LHCN-M2 (cell line): ENCODE data around the gene SATL1. TPM values are rescaled to one million over a fixed set of nuclear protein-coding genes. Genes with fewer than 3 reads are reported as not detected.
"Not testable (repeated sequence)": the region's sequence is repeated elsewhere in the genome, so short reads cannot be mapped to it uniquely, and the experiment has no call there.

Experiments
- DNase-seq: peaks from one replicate; pipeline ENCODE4 v3.0.0-alpha.2; 2012; ENCODE audit warnings: low read depth
- polyA plus RNA-seq: library from polyadenylated mRNA; unstranded; fragments of >200 nt; gene quantifications from one replicate; pipeline ENCODE4 v1.2.1, GENCODE V29; 2012; ENCODE audit warnings: missing spikeins
- total RNA-seq: library from RNA; depleted of rRNA; stranded (reverse); fragments of >200 nt; gene quantifications from 2 replicates; pipeline ENCODE4 v1.2.3, GENCODE V29; 2014; rRNA removed

SATL1 gene, protein sequence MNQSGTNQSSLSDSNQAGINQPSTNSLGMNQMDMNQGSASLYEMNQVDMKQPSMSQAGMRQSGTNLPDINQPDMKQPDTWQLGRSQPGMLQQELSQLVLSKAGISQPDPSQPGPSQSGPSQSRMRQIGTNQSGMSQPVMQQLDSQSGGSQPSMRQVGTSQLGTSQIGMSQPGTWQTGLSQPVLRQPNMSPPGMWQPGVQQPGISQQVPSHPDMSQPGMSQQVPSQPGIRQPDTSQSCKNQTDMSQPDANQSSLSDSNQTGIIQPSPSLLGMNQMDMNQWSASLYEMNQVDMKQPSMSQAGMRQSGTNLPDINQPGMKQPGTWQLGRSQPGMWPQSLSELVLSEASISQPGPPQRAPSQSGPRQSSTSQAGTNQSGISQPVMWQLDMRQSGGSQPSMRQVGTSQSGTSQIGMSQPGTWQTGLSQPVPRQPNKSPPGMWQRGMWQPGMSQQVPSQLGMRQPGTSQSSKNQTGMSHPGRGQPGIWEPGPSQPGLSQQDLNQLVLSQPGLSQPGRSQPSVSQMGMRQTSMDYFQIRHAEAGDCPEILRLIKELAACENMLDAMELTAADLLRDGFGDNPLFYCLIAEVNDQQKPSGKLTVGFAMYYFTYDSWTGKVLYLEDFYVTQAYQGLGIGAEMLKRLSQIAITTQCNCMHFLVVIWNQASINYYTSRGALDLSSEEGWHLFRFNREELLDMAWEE
- total RNA-seq, result not detected in 2 replicates
- not detected for polyA plus RNA-seq

DNA sequence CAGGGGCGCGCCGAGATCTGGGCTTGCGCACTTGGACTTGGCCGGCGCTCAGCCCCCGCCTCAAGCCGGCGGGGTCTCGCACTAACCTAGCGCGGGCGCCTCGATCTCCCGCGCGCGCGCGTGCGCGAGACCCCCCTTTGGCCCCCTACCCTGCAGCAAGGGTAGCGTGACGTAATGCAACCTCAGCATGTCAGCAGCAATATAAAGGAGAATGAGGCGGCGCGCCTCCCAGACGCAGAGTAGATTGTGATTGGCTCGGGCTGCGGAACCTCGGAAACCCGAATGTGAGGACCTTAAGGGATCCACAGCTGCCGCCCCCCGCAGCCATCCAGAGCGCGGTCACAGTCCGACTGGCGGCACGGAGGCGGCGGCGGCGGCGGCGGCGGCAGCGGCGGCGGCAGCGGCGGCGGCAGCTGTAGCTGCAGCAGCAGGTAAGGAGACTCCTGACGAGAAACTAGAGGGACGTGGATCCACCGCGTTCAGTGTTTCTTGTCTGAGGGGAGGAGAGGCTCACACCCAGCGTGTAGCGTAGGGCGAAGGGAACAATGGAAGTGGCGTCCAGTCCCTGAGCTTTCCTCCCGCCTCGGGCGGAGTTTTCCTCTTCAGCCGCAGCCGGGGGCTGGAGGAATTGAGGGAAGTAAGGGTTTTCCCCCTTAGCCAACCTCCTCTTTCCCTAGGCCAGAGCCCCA lies at the start of gene SATL1, which contains the start of gene ZNF711:
TSS of gene SATL1 (minus strand) at position 19 of the 689 bp plus-strand sequence. CDS start 134,811 bp downstream, outside the sequence.
TSS of gene ZNF711 (plus strand) at position 231 of the 689 bp plus-strand sequence. CDS start 3,582 bp downstream, outside the sequence.
- DNase-seq, result peak; percentile 45

DNA sequence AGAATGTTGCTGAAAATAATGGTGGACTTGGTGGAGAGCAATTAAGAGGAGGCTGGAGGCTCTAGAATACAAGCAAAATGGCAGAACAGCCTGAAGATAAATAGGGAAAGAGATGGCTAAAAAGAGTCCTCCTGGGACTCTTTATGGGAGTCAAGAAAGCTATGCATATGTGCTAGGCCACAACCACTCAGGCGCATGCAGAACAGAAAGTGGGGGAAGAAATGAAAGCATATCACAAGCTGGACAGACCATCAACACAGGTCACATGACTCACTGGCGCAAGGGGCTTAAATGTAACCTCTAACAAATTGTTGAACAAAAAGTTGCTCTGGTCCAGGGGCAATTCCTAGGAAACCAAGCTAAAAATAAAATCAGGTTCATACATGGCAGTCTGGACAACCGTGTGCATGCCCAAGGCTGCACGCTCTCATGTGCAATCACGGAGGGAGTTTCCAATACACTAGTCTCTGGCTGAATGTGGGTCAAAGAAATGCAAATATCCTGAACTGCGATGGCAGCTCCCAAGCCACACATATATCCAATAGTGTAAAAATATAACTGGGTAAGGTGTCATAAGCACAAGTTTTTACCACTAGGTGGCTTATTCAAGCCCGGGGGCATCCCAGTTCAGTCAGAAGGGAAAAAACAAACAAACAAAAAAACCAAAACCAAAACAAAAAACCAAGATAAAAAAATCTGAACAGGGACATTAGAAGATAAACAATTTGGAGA lies 45.6 kb upstream of the SATL1 start:
- DNase-seq, result no peak

DNA sequence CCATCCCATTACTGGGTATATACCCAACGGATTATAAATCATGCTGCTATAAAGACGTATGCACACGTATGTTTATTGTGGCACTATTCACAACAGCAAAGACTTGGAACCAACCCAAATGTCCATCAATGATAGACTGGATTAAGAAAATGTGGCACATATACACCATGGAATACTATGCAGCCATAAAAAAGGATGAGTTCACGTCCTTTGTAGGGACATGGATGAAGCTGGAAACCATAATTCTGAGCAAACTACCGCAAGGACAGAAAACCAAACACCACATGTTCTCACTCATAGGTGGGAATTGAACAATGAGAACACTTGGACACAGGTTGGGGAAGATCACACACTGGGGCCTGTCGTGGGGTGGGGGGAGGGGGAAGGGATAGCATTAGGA lies 41.7 kb upstream of the SATL1 start:
- not testable (repeated sequence) for DNase-seq

DNA sequence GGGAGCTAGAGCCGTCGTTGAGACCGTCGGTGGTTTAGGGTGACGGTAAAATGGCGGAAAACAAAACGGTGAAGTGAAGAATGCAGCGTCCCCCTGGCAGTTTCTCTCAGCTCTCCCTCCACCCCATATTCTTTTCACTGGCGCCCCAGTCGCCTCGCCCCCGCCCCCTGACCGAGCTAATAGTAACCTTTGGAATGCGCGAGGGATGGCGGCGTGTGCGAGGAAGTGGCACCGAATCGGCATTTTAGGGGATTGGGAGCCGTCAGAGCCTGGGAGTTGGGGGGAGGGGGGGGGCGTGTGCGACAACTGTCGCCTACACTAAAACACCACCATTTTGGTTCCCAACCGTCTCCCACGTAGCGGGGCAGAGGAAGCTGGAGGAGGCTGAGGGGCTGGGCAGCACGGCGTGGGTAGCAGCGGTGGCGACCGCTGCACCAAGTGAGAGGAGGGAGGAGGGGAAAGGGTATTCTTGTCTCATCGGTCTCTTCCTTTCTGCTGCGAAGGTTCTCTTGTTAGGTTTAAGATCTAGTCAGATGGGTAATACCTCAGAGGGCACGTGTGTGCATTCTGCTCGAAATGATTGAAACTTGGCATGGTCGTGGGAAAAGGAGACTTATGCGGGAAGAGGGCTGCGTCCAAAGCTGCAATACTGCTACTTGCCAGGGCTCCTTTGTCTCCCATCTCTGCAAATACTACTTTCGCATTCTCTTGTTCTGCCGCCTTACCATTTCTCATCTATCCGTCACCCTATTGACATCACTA lies 1.1 kb upstream of the SATL1 start:
- peak; percentile 26 for DNase-seq

DNA sequence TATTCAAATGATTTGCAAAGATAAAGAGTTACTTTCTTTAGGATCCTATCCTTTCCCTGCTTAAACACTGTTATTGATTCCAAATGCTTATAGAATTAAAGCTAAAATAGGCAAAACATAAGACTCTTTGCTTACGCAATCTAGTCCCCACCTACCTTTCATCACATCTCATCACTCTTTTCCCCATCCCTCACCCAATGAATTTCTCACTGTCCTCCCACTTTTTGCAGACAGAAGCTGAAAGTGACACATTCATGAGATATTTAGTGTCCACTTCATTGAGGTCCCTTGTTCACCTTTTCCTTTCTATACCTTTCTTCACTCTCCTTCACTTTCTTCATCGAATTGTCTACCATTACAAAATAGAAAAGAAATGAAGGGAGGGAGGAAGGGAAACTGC lies 424 bp downstream of the SATL1 start:
- DNase-seq, result no peak

DNA sequence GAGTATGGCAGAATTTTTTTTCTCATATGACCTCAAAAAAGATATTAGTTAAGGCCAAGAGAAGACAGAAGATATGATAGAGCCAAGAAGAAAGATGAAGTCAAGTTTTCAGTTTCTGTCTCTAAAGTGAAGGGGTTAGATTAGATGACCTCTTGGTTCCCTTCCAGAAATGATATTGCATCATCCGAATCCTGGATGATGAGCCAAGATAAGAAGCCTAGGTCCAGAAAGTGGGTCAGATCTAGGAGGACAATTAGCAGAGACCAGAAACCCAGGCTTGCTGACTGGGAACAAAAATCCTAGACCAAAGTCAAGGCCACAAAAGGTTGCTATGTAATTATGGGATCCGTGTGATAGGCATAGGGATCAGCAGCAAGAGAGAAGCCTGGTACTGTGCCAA lies 20.2 kb downstream of the SATL1 start:
- no peak for DNase-seq

DNA sequence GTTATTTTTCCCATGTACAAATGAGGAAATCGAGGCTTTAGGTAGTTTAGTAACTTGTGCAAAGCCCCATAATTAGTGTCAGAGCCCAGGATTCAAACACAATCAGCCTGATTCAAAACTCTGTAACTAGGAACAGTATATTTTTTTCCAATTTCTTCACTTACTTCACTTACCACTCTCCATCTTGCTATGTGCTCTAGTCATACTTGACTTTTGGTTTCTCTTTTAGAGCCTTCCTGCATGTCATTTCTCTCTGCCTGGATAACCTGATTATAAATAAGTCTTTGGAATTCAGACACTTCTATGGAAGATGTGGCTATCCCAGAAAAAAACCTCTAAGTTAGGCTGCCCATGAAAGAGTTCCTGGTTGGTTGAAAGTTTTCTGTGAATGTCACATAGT lies 22.2 kb downstream of the SATL1 start:
- DNase-seq, result no peak

DNA sequence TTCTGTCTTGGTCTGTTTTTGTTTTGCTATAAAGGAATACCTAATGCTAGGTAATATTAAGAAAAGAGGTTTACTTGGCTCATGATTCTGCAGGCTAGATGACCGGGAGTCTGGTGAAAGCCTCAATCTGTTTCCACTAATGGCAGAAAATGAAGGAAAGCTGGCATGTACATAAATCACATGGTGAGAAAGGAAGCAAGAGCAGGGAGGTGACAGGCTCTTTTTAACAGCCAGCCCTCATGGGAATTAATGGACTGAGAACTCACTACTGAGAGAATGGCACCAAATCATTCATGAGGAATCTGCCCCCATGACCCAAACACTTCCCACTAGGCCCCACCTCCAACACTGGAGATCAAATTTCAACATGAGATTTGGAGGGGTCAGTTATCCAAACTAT lies 27.6 kb downstream of the SATL1 start:
- DNase-seq, result no peak

DNA sequence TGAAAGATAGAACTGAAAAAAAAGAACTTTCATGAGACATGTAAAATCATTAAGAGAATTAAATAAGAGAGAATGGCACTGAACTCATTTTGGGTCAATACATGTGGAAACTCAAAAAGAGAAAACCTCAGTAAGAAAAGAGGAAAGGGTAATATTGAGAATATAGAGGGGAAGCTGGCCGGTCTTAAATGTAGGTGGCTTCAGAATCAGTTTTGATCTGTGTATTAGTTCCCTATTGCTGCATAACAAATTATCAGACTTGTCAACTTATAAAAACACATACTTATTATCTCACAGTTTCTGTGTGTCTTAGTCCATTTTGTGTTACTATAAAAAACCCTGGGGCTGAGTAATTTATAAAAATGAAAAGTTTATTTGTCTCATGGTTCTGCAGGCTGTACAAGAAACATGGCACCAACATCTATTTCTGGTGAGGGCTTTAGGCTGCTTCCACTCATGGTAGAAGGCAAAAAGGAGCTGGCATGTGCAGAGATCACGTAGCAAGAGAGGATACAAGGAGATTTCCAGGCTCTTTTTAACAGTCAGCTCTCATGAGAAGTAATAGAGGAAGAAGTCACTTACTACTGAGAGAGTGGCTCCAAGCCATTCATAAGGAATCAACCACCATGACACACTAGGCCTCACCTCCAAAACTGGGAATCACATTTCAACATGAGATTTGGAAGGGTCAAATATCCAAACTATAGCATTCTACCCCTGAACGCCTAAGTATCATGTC lies 29.6 kb downstream of the SATL1 start:
- no peak for DNase-seq

DNA sequence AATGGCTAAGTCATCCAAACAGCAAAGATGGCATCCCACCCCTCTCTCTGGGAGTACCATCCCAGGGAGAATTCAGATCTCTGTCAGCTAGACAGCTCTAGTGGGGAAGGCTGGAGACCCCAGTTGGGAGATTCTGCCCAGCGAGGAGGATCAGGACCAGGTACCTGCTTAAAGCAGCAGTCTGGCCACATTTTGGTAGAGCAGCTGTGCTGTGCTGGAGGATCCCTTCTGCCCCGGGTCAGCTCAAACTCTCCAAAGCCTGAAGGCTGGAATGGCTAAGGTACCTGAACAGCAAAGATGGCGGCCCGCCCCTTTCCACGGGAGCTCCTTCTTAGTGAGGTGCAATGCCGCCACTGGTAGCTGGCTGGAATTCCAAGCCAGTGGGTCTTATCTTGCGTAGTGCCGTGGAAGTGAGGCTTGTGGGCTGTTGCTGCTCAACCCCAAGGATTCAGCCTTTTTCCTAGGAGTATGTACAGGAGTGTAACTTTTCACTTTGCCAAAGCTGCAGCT lies 40.1 kb downstream of the SATL1 start:
- no peak for DNase-seq

DNA sequence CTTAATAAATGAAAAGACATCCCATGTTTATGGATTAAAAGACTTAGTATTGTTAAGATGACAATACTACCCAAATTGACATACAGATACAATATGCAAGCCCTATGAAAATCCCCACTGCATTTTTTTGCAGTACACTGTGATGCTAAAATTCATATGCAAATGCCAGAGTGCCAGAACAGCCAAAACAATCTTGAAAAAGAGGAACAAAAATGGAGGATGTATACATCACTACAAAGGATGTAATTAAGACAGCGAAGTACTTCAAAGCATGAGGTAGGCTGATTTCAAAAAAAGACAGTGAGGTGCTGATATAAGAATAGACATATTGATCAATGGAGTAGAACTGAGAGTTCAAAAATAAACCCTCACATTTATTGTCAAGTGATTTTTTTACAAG lies 47.3 kb downstream of the SATL1 start:
- no peak for DNase-seq

DNA sequence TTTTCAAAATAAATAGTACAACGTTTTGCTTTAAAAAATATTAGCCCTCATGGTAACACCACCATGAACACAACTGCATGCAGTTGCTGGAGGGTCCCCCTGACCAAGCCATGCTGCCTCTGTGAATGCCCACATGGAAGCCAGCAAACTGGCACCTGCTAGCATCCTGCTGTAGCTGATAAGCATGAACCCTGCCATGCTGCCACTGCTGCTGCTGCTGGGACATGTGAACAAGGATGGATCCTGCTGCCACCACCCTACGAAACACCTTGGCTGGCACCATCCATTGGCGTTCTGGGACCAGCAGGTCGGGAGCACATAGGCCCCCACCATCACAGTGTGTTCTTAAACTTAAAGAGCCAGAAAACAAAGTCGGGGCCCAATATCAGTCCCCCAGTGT lies 83.9 kb downstream of the SATL1 start:
- DNase-seq, result no peak

DNA sequence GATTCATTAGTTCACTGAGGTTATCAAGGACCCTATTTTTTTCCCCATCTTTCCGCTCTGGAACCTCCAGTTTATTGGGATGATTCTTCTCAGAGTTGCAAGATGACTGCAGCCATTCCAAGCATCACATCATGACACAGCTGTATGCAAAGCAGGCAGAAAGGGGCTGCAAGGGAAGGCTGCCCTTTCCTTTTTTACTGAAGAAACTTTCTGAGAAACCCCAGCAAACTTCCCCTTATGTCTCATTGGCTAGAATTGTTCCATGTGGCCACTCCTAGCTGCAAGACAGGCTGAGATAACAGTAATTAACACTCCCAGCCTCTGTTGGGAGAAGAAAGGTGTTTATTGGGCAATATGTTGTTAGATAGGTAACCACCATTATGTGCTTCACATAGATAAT lies 102.6 kb downstream of the SATL1 start:
- DNase-seq, result no peak

DNA sequence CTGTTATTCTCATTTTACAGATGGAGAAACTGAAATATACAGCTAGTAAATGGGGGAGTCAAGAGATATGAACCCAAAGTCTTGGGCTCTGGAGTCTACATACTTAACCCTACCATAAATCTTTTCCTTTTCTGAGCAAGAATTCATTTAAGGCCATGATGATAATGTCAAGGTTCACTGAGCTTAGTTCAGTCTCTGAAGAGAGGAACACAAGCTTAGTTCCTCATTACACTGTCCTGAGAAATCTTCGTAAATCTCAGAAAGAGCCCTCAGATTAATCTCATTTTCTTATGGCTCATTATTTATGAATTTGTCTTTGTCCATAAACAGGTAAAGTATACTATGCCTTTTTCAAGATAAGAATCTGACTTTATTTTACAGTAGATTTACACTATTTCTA lies 104.2 kb downstream of the SATL1 start:
- no peak for DNase-seq

DNA sequence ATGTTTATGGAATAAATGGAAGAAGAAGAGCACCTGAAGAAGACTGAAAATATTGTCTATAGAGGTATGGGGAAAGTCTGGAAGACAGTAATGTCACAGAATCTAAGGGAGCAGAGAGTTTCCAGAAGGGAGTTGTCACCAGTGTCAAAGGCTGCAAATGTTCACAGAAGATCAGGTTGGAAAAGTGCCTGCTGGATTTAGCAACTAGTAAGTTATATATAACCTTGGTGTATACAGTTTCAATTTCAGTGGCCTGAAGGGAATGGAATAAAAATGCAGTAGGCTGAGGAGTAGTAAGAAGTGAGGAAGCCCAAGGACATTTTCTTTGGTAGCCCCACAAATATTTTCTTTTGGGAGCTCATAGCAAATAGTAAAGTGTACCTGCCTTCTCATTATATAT lies 107.2 kb downstream of the SATL1 start:
- no peak for DNase-seq

DNA sequence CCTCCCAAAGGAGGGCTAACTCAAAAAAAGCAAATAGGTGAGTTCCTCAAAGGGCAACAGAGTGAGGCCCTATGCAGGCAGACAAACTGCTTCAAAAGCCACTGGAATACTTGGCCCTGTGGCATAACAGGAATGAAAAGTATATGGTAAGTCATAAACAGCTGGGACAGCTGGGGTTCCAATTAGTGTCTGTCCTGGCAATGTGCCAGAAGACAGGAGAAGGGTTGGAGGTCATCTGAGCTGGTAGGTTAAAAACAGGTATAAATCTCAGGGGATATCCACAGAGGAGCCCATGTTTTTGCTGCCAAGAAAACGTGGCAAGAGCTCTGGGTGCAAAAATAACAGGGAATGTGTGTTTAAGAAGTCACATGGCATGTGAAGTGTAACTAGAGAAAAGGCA lies 128.3 kb downstream of the SATL1 start:
- no peak for DNase-seq

DNA sequence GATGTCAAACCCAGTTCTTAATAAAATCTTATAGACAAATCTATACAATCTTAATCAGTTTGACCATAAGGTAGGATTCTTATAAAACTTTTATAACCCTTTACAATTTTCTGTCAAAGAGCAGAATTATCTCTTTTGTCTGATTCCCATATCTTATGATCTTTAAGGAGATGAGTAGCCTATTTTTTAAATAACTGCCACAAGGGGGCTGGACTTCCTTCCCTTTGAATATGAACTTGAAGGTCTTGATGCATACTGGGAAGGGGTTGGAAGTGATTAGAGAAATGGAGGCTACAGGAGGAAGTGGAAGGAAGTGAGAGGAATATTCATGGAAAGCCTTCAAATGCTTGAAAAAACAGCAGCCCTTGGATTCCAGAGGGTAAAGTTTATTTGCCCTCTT lies 128.8 kb downstream of the SATL1 start:
- DNase-seq, result no peak

DNA sequence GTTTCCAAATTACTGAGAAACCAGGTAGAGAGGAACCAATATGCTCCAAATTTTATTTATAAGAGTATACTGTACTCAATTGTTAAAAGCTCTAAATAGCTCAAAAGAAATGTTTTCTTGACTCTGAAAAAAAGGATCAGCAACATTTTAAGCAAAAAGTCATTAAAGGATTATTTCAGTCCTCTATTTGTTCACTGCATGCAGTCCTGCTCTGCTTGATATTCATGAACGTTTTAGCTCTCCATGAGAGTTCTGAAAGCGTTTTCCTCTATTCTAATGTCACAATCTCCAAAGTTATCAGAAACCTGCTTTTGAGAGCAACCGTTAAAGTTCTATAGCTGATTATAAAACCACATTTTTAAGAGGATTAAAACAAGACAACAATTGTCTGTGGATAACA lies 129.4 kb downstream of the SATL1 start:
- no peak for DNase-seq

DNA sequence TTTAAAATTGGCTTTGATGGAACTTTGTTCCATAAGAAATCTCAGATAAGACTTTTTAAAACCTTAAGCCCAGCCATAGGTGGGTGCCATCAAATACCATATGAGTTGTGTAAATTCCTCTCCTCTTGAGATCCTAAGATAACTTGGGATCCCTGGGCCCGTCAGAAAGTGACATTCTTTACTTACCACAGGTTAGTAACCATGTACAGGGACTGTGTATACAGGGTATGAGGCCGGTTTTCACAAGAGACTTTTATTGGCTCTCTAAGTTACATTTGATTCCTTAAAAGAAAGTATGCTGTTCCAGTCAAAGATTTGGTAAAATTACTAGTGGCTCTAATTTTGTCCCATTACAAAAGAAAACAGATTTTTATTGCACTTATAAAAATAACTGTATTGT lies 129.8 kb downstream of the SATL1 start:
- no peak for DNase-seq

DNA sequence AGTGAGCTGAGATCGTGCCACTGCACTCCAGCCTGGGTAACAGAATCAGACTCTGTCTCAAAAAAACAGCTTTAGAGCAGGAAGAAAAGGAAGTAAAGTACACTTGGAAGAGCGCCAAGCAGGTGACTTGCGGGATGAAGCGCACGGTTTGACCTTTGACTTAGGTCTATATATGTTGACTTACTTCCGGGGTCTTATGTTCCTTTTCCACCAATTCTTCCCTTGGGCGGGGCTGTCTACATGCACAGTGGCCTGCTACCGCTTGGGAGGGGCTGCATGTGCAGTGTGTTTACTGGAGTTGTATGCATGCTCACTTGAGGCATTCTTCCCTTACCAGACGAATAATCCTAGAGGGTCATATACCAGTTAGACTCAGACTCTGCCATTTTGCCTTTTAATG lies 131.3 kb downstream of the SATL1 start:
- DNase-seq, result no peak
